GM19395 (cell line): ENCODE measurements around the gene NME3.

Experiments used
- ATAC-seq: cut with Tn5 transposase; IDR thresholded peaks from one replicate; pipeline ENCODE4 v1.9.1; 2021; ENCODE audit warnings: mild to moderate bottlenecking, moderate library complexity; ENCODE audit not compliant: unreplicated experiment

Gene NME3

DNA sequence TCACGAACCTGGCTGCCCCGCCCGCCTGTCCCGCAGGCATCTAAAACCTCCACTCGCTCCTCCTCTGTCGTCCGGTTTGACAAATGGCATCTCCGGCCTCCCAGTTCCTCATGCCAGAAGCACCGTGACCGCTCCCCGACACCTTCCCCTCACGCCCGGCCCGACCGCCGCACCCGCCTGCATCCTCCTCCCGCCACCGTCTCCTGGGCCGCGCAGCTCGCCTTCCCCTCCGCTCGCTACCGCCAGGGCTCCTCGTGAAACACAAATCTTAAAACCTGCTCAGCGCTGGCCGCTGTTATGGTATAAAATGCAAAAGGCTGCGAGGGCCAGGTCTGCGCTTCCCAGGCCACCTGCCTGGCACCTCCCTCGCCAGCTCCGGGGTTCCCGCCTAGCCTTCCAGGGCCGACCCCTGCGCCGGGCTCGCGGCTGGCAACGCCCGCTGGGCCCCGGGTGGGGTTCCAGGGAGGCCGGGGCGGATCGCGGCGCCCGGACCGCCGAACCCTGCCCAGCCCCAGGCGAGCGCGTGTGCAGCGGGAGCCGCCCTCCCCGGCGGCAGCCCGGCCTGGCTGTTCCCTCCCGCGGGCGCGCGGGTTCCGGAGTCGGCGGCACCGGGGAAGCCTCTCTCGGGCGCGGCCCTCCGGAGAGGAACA lies 10.5 kb upstream of the NME3 start:
- no peak for ATAC-seq

DNA sequence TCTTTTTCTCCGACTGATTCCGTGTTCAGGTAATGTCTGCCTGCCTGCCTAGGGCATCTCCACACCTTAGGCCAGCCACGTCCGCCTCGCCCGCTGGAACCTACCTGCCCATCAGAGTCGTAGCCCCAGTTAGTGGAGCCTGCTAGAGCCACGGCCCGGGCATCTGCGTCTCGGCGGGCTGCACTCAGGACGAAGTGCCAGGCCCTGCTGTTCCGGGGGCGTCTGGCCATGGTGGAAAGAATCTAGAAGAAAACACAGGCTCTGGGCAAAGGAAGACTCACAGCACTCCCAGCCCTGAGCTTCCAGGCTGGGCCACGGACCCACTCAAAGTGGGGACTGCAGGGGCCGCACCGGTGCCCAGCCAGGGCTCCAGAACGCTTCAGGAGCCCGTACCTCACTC lies 9.9 kb upstream of the NME3 start:
- no peak for ATAC-seq

DNA sequence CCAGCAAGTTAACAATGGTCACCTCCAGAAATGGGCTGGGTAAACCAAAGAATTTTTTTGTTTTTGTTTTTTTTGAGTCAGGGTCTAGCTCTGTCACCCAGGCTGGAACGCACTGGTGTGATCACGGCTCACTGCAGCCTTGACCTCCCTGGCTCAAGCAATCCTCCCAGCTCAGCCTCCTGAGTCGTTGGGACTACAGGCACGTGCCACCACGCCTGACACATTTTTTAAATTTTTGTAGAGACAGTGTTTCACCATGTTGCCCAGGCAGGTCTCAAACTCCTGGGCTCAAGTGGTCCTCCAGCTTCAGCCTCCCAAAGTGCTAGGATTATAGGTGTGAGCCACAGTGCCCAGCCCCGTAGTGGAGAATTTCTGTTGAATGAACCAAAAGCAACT lies 9.3 kb upstream of the NME3 start:
- no peak for ATAC-seq

DNA sequence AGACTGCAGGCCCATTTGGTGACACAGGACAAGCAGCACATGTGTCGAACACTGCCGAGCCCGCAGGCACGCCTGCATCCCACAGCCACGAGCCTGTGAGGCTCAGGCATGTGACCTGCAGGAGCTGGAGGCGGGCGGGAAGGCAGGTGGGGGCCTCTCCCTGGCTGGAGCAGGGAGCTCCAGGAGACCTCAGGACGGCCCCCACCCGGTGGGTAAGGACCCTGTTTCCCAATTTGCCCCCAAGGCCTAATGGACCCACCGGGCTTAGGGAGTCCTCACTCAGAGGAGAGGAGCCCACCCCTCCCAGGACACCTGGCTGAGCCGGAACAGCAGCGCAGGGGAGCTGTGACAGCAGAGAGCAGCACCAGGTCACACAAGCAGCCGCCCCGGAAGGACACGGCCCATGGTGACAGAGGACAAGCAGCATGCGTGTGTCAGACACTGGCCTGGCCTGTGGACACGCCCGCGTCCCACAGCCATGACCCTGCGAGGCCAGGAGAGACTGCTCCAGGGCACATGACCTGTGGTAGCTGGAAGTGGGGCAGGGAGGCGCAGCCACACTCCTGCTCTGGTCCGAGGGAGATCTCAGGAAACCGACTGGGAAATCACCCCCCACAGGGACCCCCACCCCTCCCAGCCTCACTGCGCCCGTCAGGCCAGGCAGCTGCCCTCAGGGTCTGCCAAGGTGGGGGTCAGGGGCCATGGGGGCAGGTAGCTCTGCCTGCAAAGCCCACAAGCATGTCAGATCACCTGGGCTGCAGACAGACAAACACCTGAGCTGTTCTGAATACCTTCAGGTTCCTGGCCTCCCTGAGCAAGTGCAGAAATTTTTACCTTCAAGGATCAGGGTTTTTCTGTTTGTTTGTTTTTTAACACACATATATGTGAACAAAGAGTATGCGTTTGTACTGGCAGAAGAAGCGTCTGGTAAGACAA lies 8.7 kb upstream of the NME3 start:
- ATAC-seq = no peak

DNA sequence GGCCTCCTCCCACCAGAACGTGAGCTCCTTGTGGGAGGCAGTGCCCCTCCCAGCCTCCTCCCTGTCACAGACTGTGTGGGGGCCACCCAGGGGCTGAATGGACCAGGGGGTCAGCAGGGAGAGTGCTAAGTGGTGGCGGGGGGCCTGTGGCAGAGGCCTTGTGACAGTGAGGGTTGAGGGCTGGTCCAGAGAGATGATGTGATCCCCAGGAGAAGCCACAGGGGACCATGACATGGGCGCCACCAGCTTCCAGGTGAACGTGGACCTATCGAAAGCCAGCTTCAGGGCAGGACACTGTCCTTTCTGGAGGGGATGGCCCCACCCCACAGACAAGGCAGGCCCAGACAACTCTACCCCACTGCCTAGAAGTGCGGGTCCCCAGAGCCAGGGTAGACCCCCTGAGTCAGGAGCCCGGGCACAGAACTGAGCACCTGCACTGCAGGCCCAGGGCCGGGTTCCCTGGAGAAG lies 7.9 kb upstream of the NME3 start:
- ATAC-seq = no peak

DNA sequence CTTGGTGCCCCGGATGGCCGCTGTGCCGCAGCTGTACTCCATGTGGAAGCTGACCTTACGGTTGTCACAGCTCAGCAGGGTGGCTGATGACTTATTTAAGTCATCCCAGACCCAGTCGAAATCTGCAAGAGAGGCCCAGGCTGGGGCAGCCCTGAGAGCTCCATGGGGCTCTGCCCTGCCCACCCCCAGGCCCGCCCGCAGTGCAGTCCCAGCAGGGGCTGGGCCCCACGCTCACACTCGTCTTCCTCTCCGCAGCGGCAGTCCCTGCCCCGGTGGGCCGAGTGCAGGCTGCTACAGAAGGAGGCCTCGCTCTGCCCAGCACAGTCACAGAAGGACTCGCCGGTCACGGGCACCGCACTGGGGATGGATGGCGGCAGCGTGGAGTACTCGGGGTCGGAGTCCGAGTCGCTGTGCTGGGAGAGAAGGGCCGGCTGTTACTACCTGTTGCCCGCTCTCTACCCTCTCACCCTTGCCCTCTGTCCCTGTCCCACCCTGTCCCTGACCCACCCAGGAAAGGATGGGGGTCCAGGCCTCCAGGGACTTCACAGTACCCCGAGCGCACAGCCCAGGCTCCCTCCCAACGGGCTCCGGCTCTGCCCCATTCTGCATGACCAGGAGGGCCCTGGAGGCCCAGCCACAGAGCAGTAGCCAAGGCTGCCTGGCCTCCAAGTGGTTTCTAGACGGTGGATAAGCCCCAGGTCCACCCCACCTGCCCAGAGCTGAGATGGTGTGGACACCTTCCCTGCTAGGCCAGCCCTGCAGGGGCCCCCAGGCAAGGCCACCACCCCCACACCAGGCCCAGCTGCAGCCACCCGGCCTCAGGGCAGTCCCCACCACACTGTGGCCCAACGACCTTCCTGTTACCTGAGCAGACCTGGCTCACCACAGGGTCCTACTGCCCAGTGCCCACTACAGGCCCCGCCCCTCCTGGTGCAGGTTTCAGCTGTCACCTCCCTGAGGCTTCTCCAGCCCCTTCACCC lies 7.1 kb upstream of the NME3 start:
- no peak for ATAC-seq

DNA sequence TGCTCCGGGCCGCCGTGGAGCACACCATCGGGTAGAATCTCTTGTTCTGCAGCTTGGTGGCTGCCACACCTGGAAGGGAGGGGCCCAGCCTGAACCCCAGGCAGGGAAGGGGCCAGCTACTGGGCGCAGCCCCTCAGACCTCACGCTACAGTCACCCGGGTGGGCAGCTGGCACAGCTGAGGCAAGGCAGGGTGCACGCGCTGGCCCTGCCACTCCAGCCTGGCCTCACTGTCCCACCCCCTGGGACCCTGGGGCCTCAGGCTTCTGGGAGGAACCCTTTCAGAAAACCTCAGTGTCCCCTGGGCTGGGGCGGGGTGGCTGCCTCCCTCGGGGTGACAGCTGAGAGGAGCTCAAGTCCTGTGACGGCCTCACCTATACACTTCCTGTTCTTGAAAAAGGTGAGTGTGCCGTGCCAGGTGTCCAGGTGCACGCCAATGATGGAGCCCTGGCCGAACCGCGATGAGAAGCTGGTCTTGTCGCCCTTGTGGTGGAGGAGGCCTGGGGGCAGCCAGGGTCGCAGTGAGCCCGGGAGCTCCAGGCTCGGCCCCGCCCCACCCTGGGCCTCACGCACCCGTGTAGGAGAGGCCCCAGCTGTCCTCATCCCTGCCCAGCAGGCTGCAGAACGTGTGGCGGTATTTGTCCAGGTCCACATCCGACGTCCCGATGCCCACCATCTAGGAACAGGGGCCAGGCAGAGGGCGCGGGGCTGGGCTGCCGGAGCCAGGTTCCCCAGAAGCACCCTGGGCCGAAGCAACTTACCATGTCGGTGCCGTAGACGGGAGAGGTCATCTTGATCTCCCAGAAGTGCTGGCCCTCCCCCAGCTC lies 6.2 kb upstream of the NME3 start:
- ATAC-seq = no peak

DNA sequence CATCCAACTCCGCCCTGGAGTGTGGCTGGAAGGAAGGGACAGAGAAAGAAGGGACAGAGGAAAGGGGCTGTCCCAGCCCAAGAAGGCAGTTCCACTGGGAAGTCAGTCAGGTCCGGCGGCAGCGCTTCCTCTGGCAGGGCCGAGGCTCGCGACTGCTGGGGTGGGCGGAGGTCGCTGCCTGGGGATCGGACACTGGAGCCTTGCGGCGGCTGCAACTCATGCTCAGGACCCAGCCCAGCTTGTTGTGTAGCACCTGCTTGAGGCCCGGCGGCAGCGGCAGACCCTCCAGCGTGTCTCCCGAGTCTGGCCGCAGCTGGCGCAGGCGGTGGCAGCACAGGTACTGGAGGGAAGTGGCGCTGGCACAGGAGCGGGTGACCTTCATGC lies 5.6 kb upstream of the NME3 start:
- ATAC-seq = no peak

DNA sequence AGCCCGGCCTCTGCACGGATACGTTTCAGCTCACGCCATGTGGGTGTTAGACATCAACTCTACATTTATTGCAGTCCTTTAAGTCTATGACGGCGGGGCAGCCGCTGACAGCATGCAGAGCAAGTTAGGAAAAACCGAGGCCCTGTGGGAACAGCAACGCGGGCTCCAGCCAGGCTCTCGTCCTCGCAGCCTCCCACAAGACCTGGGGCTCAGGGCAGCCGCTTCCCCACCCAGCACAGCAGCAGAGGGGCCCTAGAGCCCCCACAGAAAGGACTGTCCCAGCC lies 5.3 kb upstream of the NME3 start:
- no peak for ATAC-seq

DNA sequence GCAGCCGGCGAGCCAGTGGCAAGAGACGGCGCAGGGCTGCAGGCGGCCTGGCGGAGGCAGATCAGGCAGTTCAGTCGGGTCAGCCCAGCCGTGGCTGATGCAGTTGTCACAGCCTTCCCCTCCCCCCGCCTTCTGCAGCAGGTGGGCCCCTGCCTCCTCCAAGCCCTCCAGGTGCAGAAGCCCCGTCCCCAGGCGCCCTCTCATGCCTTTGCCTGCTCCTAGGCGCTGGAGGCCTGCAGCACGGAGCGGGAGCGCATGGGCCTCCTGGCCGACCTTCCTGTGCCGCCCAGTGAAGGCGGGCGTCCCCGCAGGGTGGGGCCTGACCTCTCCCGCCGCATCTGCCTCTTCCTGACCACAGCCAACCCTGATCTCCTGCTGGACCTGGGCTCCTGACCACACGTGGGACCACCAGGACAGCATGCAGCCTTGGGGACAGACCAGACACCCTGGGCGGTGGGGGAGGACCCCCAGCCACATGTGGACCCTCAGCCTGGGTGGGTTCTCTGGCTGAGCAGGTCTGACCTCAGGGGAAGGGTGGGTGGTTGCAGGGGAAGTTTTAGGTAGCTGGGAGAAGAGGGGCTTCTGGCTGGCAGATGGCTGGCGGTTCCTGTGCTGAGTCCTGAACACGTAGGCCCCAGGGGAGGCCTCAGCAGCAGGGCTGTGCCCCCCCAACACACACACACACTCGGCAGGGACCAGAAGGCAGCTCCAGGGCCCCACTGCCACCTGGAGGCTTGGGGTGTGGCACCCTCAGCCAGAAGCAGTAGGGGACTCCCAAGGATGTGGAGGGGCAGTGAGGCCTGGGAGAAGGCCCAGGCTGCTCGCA lies 4.7 kb upstream of the NME3 start:
- no peak for ATAC-seq

DNA sequence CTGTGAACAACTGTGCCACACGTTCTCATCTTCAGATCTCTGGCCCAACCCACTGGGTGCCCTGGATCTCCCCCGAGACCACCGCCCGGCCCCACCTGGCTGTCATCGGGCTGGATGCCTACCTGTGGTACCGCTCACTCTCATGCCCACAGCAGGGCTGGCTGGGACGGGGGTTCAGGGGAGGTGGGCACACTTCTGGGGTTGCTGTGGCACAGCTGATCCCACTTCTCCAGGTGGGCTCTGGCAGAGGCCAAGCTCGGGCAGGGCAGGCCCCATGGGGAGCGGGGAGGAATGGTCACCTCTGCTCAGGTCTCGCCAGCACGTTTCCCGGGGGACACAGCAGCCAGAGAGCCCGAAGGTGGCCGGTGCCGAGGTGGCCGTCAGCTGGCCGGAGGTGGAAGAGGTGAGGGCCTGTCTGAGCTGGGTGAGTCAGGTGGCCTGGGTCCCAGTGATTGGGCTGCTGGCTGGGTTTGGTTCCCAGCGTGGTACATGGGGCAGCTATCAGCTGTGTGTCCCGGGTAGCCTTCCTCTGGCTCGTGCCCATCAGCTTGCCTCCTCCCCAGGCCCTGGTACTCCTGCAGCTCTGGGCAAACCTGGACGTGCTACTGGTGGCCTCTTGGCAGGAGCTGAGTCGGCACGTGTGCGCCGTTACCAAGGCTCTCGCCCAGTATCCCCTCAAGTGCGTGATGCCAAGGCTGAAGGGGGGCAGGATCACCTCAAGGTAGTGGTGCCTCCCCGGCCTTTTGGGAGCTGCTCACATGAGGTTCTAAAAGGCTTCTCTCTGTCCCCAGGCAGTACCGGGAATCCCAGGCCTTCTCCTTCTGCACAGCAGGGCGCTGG lies 3.9 kb upstream of the NME3 start:
- no peak for ATAC-seq

DNA sequence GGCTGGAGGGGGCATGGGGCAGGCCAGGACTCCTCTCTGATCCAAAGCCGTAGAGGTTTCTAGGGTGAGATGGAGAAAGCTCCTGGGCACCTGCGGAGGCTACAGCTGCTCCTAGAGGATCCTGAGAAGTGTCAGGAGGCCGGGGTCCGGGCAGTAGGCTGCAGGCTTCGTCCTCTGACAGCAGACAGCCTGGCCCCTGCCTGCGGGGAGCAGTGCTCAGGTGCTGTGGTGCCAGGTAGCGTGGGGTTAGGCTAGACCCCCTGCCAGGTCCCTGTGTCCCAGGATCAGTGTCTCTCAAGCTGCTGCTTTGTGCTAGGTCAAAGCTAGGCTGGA lies 3.1 kb upstream of the NME3 start:
- no peak for ATAC-seq

DNA sequence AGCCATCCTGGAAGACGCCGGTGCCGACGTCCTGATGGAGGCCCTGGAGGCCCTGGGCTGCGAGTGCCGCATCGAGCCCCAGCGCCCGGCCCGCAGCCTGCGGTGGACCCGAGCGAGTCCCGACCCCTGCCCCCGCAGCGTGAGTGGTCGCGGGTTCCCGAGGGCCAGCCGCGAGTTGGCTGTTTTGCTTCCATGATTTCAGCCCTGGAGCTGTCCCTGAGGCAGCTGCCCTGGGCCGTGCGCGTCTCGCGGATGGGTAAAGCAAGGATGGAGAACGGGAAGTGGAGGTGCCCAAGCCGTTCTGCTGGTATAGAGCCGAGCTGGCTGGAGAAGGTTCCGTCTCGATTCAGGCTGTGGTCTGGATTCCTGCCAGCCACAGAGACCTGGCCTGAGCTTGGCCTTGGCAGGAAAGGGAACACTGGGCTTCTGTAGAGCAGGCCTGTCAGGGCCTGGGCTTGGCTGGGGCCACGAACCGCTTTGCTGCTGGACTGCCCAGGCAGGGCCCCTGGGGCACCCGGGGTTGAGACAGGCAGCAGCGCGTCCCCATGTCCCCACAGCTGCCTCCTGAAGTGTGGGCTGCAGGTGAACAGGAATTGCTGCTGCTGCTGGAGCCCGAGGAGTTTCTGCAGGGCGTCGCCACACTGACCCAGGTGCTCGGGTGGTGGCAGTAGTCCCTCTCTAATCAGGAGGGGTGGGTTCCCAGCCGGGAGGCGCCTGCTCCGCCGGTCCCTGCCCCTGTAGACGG lies 2.5 kb upstream of the NME3 start:
- ATAC-seq = no peak

DNA sequence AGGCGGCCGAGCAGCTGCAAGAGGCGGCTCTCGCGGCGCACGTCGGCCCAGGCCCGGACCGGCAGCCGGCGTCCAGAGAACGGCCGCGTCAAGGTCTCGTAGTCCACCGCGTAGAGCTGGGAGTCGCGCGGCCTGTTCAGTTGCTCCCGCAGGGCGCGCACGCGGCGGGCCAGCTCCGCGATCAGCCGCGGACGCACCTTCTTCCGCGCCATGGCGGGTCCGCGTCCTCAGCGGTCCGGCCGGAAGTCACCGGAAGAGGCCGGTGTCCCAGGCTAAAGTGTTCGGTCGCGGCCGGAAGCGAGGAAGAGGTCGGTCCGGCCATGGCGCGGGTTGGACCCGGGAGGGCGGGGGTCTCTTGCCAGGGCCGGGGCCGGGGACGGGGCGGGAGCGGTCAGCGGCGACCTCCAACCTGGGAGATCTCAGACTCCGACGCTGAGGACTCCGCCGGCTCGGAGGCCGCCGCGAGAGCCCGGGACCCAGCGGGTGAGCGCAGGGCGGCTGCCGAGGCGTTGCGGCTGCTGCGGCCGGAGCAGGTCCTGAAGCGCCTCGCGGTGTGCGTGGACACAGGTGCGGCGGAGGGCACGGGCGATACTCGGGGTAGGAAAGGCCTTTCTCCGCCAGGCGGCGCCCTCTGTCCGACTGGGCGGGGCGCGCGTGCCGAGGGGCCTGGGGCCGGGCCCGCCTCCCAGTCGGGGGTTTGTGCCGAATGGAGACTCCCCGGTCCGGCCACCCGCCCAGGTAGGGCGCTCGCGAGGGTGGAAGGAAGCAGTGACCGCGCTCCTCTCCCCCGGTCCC lies 1.8 kb upstream of the NME3 start, which contains the start of gene MRPS34:
Gene MRPS34 (minus strand): TSS at position 227 of the 795 bp plus-strand sequence. CDS start 15 bp downstream, at position 212.
- no peak for ATAC-seq

DNA sequence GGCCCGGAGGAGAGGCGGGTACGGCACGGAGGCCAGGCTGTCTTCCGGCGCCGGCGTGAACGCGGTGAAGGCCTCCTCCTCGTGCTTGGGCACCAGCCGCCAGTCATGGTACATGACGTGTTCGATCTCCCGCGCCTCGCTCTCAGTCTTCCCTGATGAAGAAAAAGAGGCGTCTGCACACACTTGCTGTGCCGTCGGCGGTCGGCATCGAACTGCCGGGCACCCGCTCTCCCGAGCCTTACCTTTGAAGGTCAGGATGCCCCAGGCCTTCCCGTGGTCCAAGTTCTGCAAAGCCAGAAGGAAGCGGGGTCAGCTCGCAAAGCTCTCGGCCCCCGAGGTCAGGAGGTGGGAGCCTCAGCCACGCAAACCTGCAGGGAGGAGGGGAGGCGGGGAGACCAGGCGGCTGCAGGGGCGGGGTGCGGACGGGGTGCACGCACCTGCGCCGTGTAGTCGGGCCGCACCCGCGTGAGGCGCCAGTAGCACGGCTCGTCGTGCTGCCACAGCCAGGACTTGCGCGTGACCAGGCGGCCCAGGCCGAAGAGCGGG lies 1.1 kb upstream of the NME3 start, which contains the start of gene EME2:
Gene EME2 (plus strand): TSS at position 449 of the 546 bp plus-strand sequence. CDS start 418 bp downstream, outside the sequence.
- no peak for ATAC-seq

DNA sequence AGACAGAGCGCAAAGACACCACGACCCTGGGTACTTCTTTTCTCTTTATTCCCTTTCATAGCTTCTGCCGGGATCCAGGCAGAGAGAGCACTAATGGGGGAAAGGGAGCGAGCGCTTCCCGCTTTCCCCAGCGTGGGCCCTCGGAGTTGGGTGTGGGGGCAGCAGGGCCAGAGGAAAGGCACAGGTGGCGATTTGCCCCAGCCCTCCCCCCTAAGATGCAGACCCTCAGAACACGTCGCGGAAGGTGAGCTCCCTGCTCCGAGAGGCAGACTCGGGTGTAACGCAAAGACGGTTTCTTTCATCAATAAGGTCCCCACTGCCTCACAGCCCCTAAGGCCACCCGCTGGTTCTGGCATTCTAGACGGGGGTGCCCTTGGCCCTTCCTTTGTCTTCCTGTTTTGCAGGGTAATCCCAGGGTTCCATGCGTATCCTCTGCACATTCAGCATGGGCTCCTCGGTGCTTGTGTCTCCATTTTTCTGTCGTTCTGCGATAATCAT lies 570 bp upstream of the NME3 start:
- no peak for ATAC-seq
